Smooth muscle cell of the brain vasculature (primary cell): ENCODE results near the gene RBMS1.

Experiments used
- DNase-seq: peaks from one replicate; pipeline ENCODE4 v3.0.0-alpha.2; 2012; ENCODE audit warnings: low read depth, low spot score

RBMS1 gene

GRCh38 chr2:160493227-160494028 lies at the start of gene RBMS1:
Gene RBMS1, minus strand, starts transcription at chr2:160493807. Its CDS starts 444 bp downstream, at chr2:160493363.
- DNase-seq = no peak

GRCh38 chr2:160541745-160542144 lies 48.1 kb upstream of the RBMS1 start:
- no peak for DNase-seq

GRCh38 chr2:160538559-160539355 lies 45.1 kb upstream of the RBMS1 start:
- no peak for DNase-seq

GRCh38 chr2:160538115-160538514 lies 44.5 kb upstream of the RBMS1 start:
- no peak for DNase-seq

GRCh38 chr2:160534996-160535395 lies 41.4 kb upstream of the RBMS1 start:
- DNase-seq = no peak

GRCh38 chr2:160534249-160534648 lies 40.6 kb upstream of the RBMS1 start:
- no peak for DNase-seq

GRCh38 chr2:160533482-160533881 lies 39.9 kb upstream of the RBMS1 start:
- DNase-seq = no peak

- no peak for DNase-seq
Observed at GRCh38 chr2:160532388-160532787, 38.8 kb upstream of the RBMS1 start.

GRCh38 chr2:160522951-160523710 lies 29.5 kb upstream of the RBMS1 start:
- DNase-seq = peak; percentile 28

GRCh38 chr2:160517731-160518130 lies 24.1 kb upstream of the RBMS1 start:
- DNase-seq = no peak

GRCh38 chr2:160516547-160517365 lies 23.1 kb upstream of the RBMS1 start:
- no peak for DNase-seq

- DNase-seq = no peak
Observed at GRCh38 chr2:160515120-160515519, 21.5 kb upstream of the RBMS1 start.

GRCh38 chr2:160513120-160513519 lies 19.5 kb upstream of the RBMS1 start:
- no peak for DNase-seq

- DNase-seq = no peak
Observed at GRCh38 chr2:160512491-160512890, 18.9 kb upstream of the RBMS1 start.

- DNase-seq = no peak
Observed at GRCh38 chr2:160510617-160511016, 17.0 kb upstream of the RBMS1 start.

GRCh38 chr2:160509016-160509415 lies 15.4 kb upstream of the RBMS1 start:
- DNase-seq = no peak

- DNase-seq = no peak
Observed at GRCh38 chr2:160507464-160507863, 13.9 kb upstream of the RBMS1 start.

- DNase-seq = no peak
Observed at GRCh38 chr2:160507046-160507407, 13.4 kb upstream of the RBMS1 start.

- DNase-seq = no peak
Observed at GRCh38 chr2:160506371-160507045, 12.9 kb upstream of the RBMS1 start.

- DNase-seq = no peak
Observed at GRCh38 chr2:160505256-160505655, 11.6 kb upstream of the RBMS1 start.

GRCh38 chr2:160502478-160502877 lies 8.9 kb upstream of the RBMS1 start:
- DNase-seq = no peak
